ENCODE results near the gene MAP2K5.

Gene MAP2K5

DNA sequence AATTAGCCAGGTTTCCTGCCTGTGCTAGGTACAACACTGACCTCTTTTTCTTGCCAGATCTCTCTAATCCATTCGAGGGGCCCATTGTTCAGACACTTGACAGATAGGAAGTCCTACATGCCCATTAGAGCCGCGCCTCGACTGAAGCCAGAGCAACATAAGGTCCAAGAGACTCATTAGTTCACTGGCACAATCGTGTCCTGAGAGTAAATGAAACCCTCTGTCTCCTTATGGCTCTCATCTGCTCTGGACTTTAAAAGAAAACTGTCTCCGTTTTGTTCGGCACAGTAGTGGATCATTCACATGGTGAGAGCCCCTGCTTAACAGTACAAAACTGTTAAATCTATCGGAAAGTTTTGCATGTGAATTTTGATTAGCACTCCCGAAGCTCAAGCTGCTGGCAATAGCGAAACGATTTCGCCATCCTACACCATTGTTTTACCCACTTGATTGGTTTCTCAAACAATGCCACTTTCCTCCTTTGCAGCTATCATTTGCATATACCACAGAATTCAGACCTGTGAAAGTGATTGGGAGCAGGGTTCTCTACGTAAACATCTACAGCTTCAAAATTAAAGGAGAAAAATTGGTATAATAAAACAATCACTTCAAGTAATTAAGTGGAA lies 40.6 kb upstream of the MAP2K5 start:
- Histone ChIP-seq H3K9ac (ENCODE audit: low read depth, low read length, poor library complexity, severe bottlenecking) (peak overlapping the region; percentile 1), H3K4me1 (ENCODE audit: insufficient read depth, low read length, poor library complexity, severe bottlenecking) (peaks cover 22% of the 10 kb centered on the region), H3K4me3 (ENCODE audit: low read length, poor library complexity, severe bottlenecking) (no peak overlapping the region), H3K4me2 (ENCODE audit: low read depth, low read length, poor library complexity, severe bottlenecking) (peak overlapping the region; percentile 26), H3K27me3 (ENCODE audit: insufficient read depth, low read length, poor library complexity, severe bottlenecking) (no peaks in the 10 kb centered on the region), H2AFZ (ENCODE audit: low read length) (no peak overlapping the region), H3F3A (ENCODE audit: low read depth) (no peaks in the 10 kb centered on the region), H3K79me2 (ENCODE audit: insufficient read depth, low read length) (no peaks in the 10 kb centered on the region), H4K20me1 (ENCODE audit: insufficient read depth, low read length, poor library complexity, severe bottlenecking) (no peaks in the 10 kb centered on the region), H3K36me3 (ENCODE audit: insufficient read depth, low read length) (no peaks in the 10 kb centered on the region), H3K9me3 (ENCODE audit: insufficient read depth, low read depth, low read length) (no peaks in the 10 kb centered on the region), H3K9me2 (replicated peaks; ENCODE audit: low read depth, low read length) (no peaks in the 10 kb centered on the region)
- TF ChIP-seq CTCF (conservative IDR thresholded peaks at IDR 0.05; ENCODE audit: low read length): no peak
- no peak for TF ChIP-seq EZH2phosphoT487 (IDR thresholded peaks at IDR 0.05; ENCODE audit: borderline replicate concordance)

- Histone ChIP-seq H3K4me1 (ENCODE audit: insufficient read depth, low read length, poor library complexity, severe bottlenecking) (peaks cover 22% of the 10 kb centered on the region), H3K79me2 (ENCODE audit: insufficient read depth, low read length) (no peaks in the 10 kb centered on the region), H3K36me3 (ENCODE audit: insufficient read depth, low read length) (no peaks in the 10 kb centered on the region), H3K4me2 (ENCODE audit: low read depth, low read length, poor library complexity, severe bottlenecking) (no peak overlapping the region), H4K20me1 (ENCODE audit: insufficient read depth, low read length, poor library complexity, severe bottlenecking) (no peaks in the 10 kb centered on the region), H3K4me3 (ENCODE audit: low read length, poor library complexity, severe bottlenecking) (no peak overlapping the region), H3F3A (ENCODE audit: low read depth) (no peaks in the 10 kb centered on the region), H3K9me3 (ENCODE audit: insufficient read depth, low read depth, low read length) (no peaks in the 10 kb centered on the region), H3K9ac (ENCODE audit: low read depth, low read length, poor library complexity, severe bottlenecking) (no peak overlapping the region), H2AFZ (ENCODE audit: low read length) (no peak overlapping the region), H3K27me3 (ENCODE audit: insufficient read depth, low read length, poor library complexity, severe bottlenecking) (no peaks in the 10 kb centered on the region), H3K9me2 (replicated peaks; ENCODE audit: low read depth, low read length) (no peaks in the 10 kb centered on the region)
- no peak for TF ChIP-seq CTCF (conservative IDR thresholded peaks at IDR 0.05; ENCODE audit: low read length)
- TF ChIP-seq EZH2phosphoT487 (IDR thresholded peaks at IDR 0.05; ENCODE audit: borderline replicate concordance): no peak
These were observed 38.4 kb upstream of the MAP2K5 start for GRCh38 chr15:67504056-67504455.

GRCh38 chr15:67504796-67505195 lies 37.7 kb upstream of the MAP2K5 start:
- Histone ChIP-seq H3K79me2 (ENCODE audit: insufficient read depth, low read length) (no peaks in the 10 kb centered on the region), H3K4me1 (ENCODE audit: insufficient read depth, low read length, poor library complexity, severe bottlenecking) (peaks cover 22% of the 10 kb centered on the region), H2AFZ (ENCODE audit: low read length) (no peak overlapping the region), H4K20me1 (ENCODE audit: insufficient read depth, low read length, poor library complexity, severe bottlenecking) (no peaks in the 10 kb centered on the region), H3K4me2 (ENCODE audit: low read depth, low read length, poor library complexity, severe bottlenecking) (no peak overlapping the region), H3K9me2 (replicated peaks; ENCODE audit: low read depth, low read length) (no peaks in the 10 kb centered on the region), H3F3A (ENCODE audit: low read depth) (no peaks in the 10 kb centered on the region), H3K9ac (ENCODE audit: low read depth, low read length, poor library complexity, severe bottlenecking) (no peak overlapping the region), H3K36me3 (ENCODE audit: insufficient read depth, low read length) (no peaks in the 10 kb centered on the region), H3K9me3 (ENCODE audit: insufficient read depth, low read depth, low read length) (no peaks in the 10 kb centered on the region), H3K4me3 (ENCODE audit: low read length, poor library complexity, severe bottlenecking) (no peak overlapping the region), H3K27me3 (ENCODE audit: insufficient read depth, low read length, poor library complexity, severe bottlenecking) (no peaks in the 10 kb centered on the region)
- no peak for TF ChIP-seq CTCF (conservative IDR thresholded peaks at IDR 0.05; ENCODE audit: low read length)
- no peak for TF ChIP-seq EZH2phosphoT487 (IDR thresholded peaks at IDR 0.05; ENCODE audit: borderline replicate concordance)
